Lower leg skin (tissue), 4 donors: ENCODE results near the gene ZC3H18. TPM values are rescaled to one million over a fixed set of nuclear protein-coding genes. Genes with fewer than 3 reads are reported as not detected.

Source experiments
- DNase-seq, 2 donors: peaks; one replicate each; pipeline ENCODE4 v3.0.0-alpha.2; 2019; ENCODE audit warnings: low spot score in 2 of 2
- H3K4me3 ChIP-seq: fragments of 200-600 bp; sonication (generic); 2 replicates; pipeline ENCODE4 v1.5.1; 2017; ENCODE audit warnings: mild to moderate bottlenecking, low read depth; ENCODE audit not compliant: poor library complexity, severe bottlenecking
- POLR2A ChIP-seq, 2 donors: fragments of 450-650 bp; IDR thresholded peaks; one replicate each; pipeline ENCODE4 v1.6.1; 2016 to 2017; ENCODE audit warnings: antibody characterized with exemption in 2 of 2, mild to moderate bottlenecking in 1 of 2, moderate library complexity in 1 of 2
- whole genome bisulfite sequencing, 2 donors: methylation state at CpG; one replicate each; pipeline ENCODE4 v1.1.5; 2018; 5-methylcytosine and 5-hydroxymethylcytosine counted together
- intact Hi-C: fragments of 100-400 bp; cut with DNase I; formaldehyde crosslinking; loops from one replicate; pipeline ENCODE4 v1.15.0; 2023; ENCODE audit warnings: low total_unique reads
- total RNA-seq, 4 donors: library from RNA; depleted of rRNA; stranded (reverse); fragments of >200 nt; gene quantifications; one replicate each; pipeline ENCODE4 v1.1.0, GENCODE V29; 2016
- TF ChIP-seq, protein P1 (sequence below), 3 donors: fragments of 450-650 bp; IDR thresholded peaks; one replicate each; pipeline ENCODE4 v1.5.1; 2016; ENCODE audit warnings: antibody characterized with exemption in 3 of 3, mild to moderate bottlenecking in 3 of 3, moderate library complexity in 2 of 3

ZC3H18 gene
- total RNA-seq, 4 donors from 2014 or later: 16.5 to 32.3 (median 18.5) TPM

DNA sequence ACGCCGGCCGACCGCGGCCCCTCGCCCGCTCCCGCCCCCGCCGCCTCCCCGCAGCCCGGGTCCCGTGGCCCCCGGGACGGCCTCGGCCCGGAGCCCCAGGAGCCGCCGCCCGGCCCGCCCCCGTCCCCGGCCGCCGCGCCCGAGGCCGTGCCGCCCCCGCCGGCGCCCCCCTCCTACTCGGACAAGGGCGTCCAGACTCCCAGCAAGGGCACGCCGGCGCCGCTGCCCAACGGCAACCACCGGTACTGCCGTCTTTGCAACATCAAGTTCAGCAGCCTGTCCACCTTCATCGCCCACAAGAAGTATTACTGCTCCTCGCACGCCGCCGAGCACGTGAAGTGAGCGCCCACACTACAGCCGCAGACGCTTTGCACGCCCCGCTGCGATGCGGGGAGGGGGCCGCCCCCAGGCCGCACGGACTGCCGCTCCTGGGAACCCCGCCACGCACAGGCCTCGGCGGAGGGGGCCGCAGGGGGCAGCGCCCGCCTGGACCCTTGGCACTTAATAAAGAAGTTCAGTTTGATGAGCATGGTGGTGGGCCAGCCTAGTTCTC is 35.5 kb upstream of the ZC3H18 start:
- intact Hi-C loops: no loop called here
- TF ChIP-seq, protein P1, sequence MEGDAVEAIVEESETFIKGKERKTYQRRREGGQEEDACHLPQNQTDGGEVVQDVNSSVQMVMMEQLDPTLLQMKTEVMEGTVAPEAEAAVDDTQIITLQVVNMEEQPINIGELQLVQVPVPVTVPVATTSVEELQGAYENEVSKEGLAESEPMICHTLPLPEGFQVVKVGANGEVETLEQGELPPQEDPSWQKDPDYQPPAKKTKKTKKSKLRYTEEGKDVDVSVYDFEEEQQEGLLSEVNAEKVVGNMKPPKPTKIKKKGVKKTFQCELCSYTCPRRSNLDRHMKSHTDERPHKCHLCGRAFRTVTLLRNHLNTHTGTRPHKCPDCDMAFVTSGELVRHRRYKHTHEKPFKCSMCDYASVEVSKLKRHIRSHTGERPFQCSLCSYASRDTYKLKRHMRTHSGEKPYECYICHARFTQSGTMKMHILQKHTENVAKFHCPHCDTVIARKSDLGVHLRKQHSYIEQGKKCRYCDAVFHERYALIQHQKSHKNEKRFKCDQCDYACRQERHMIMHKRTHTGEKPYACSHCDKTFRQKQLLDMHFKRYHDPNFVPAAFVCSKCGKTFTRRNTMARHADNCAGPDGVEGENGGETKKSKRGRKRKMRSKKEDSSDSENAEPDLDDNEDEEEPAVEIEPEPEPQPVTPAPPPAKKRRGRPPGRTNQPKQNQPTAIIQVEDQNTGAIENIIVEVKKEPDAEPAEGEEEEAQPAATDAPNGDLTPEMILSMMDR (IDR thresholded peaks at IDR 0.05): no peak
- TF ChIP-seq POLR2A (IDR thresholded peaks at IDR 0.05): no peak
- no peak for DNase-seq
- WGBS, 2 donors: 12 to 22% methylated on average over 11 to 28 of the region's 65 CpGs
- no peak overlapping the region for H3K4me3 ChIP-seq

- TF ChIP-seq, protein P1 (IDR thresholded peaks at IDR 0.05): no peak
- no peak for TF ChIP-seq POLR2A (IDR thresholded peaks at IDR 0.05)
- no peak for DNase-seq
- intact Hi-C loops: no loop called here
- no peak overlapping the region for H3K4me3 ChIP-seq
- WGBS, 2 donors: 85 to 92% methylated on average over 22 of the region's 22 CpGs
Measured at GRCh38 chr16:88535191-88535856, 34.9 kb upstream of the ZC3H18 start.

DNA sequence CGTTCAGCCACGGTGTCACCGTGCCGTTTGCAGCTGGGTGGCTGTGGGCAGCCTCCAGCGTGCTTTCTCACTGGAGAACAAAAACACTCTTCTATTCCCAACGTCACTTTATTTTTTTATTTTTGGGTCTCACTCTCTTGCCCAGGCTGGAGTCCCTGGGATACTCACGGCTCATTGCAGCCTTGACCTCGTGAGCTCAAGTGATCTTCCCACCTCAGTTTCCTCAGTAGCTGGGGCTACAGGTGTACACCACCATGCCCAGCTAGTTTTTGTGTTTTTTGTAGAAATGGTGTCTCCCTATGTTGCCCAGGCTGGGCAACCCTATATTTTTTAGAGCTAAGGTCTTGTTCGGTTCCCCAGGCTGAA is 34.4 kb upstream of the ZC3H18 start:
- 88 to 93% methylated on average over 9 of the region's 9 CpGs for WGBS, 2 donors
- no peak overlapping the region for H3K4me3 ChIP-seq
- intact Hi-C loops: no loop called here
- DNase-seq: no peak
- no peak for TF ChIP-seq POLR2A (IDR thresholded peaks at IDR 0.05)
- TF ChIP-seq, protein P1 (IDR thresholded peaks at IDR 0.05): no peak

- TF ChIP-seq POLR2A (IDR thresholded peaks at IDR 0.05): no peak
- TF ChIP-seq, protein P1 (IDR thresholded peaks at IDR 0.05): no peak
- H3K4me3 ChIP-seq: no peak overlapping the region
- intact Hi-C loops: no loop called here
- DNase-seq: no peak
- 86 to 91% methylated on average over 11 of the region's 11 CpGs for WGBS, 2 donors
Measured at GRCh38 chr16:88536510-88536909, 33.7 kb upstream of the ZC3H18 start.

- H3K4me3 ChIP-seq: no peak overlapping the region
- 46 to 60% methylated on average over 17 to 28 of the region's 31 CpGs for WGBS, 2 donors
- intact Hi-C loops: no loop called here
- TF ChIP-seq, protein P1 (IDR thresholded peaks at IDR 0.05): no peak
- DNase-seq: no peak
Measured at GRCh38 chr16:88536971-88537751, 33.0 kb upstream of the ZC3H18 start.
